Activated CD8-positive, alpha-beta memory T cell treated with anti-CD3 and anti-CD28 coated beads for 4 hours (primary cell): Measurements from ENCODE around the gene SMG5.

Source experiments
- DNase-seq, 2 donors: peaks; one replicate each; pipeline ENCODE4 v3.0.0-alpha.2; 2020; ENCODE audit warnings: low read depth in 2 of 2

SMG5 gene

DNA sequence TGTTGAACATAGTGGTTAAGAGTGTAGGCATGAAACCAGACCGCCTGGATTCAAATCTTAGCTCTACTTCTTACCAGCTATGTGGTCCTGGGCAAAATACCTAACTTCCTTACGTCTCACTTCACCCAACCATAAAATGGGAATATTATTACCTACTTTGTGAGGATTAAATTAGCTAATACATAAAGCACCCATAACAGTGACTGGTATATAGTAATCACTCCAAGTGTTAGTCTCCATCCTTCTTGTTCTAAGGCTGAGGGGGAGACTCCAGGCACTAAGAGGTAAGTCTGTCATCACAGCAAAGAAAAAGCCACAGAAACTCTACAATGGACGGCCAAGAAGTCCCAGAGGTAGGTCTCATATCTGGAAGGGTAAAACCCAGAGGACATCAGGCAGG, 2.8 kb downstream of the SMG5 start:
- DNase-seq = no peak

GRCh38 chr1:156276966-156277381, 5.7 kb downstream of the SMG5 start:
- no peak for DNase-seq

DNA sequence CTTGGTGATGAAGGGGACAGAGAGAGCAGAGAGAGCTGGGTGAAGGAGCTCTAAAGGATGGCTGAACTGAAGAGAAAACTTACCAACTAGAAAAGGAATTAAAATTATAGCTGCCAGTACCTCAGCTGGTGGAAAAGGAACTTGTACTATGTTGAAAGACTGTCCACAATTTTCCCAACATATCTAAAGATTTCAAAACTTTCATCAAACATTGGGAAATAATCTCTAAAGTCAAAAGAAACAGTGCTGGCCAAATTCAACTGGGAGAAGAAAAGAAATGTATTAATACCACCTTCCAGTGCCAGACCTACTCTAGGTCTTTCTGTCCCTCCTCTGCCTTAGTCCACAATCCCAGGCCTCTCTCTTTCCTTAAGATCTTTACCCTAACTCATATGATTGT, 6.1 kb downstream of the SMG5 start:
- DNase-seq = no peak

GRCh38 chr1:156270314-156270713, 12.3 kb downstream of the SMG5 start:
- DNase-seq = no peak

- DNase-seq = no peak
Observed at GRCh38 chr1:156268336-156268735, 14.3 kb downstream of the SMG5 start.

DNA sequence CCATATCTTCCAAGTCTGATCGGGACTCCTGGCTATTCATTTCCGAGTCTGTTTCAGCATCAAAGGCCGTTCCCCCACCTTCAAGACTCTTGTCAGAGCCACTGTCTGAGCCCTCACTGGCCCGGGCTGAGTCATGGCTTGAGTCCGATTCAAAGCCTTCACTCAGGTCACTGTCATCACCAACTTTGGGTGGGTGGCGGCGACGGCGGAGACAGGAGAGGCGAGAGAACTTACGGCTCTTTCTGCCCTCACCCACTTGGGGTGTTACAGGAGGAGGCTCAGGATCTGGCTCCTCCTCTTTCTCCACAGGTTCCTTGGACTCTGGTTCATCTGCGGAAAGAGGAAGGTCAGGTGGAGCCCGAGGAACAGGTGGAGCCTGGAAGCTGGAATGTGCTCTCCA, 16.6 kb downstream of the SMG5 start:
- DNase-seq = no peak

- DNase-seq = no peak
Observed at GRCh38 chr1:156263288-156263655, 19.4 kb downstream of the SMG5 start.

DNA sequence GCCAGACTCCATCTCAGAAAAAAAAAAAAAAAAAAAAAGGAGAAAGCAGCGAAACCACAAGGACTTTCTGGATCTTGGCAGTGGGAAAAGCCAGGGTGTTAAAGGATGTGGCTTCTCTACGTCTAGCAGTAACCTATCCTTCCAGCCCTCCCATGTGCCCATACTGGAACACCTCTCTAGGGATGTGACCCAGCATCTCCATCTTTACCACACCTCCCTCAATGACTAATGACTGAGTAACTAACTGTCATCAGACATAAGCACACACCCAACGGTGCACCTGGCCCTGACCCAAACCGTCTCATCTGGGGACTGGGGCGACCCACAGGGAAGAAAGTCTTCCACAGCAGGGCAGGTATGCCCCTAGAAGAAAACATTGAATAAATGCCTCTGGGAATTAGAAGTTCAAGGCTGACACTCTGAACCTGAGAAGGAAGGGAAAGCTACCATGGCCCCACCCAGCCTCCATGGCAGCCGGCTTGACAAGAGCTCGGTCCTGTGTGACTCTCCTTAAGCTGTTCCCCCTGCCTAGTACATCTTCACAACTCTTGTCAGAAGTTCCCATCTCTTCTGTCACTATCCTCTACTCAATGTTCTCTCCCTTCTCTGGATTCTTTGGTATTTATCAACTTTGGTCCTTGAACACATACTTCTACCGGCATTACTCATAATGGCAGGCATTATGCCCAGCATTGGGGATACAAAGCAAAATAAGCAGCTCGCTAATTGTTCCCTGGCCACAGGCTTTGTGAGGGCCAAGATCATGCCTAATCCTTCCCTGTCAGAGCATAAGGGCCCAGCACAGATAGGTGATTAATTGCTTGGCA, 20.0 kb downstream of the SMG5 start:
- no peak for DNase-seq

DNA sequence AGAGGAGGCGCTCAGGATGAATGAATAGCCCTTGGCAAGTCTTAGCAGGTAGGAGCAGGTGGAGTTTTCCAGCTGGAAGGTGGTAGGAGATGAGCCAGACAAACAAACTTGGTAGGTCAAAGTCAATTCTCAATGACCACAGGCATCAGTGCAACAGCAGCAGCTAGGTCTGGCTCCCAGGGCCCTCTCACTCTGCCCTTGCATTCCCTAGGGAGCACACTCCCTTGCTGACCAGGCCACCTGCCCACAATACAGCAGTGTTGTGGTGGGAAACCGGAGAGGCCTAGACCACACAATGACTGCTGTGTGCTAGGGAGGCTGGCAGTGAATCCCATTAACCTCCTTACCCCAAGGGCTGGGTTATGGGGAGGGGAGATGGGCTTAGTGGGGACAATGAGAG, 21.7 kb downstream of the SMG5 start:
- DNase-seq = no peak

DNA sequence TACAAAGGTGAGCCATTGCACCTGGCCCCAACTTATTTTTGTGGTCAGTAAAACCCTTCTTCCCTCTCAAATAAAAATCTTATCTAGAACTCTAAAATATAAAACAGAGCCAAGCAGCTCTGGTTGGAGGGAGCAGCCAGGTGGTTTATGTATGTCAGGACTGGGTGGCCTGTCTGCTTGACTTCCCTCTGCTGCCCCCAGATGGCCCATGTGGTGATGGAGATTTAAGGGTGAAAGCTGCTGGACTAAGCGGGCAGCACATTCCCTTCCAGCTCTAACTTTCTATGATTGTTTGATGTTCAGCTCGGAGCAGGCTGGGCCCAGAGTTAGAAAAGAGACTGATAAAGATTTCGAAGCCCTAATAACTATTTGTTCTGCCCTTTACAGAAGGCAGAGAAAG, 22.8 kb downstream of the SMG5 start:
- no peak for DNase-seq

DNA sequence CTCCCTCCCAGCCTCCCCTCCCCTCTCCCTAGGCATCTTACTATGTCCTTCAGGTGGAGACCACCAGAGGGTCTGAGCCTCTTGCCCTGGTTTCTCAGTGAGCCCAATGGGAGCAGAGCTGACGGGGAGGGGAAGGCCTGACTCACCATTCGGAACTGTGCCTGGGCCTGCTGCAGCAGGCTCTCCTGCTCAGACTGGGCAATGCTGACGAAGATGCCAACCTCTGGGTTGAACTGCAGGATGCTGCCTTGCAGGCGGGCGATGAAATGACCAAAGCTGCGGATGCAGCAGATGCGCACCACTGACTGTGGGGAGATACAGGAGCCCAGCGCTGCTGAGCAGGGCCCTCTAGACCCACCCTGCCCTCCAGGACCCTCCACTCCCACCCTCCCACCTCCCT, 23.8 kb downstream of the SMG5 start:
- no peak for DNase-seq

- DNase-seq = no peak
Observed at GRCh38 chr1:156257711-156258110, 24.9 kb downstream of the SMG5 start.

- DNase-seq = no peak
Observed at GRCh38 chr1:156253634-156254033, 29.0 kb downstream of the SMG5 start.

- DNase-seq = no peak
Observed at GRCh38 chr1:156251527-156251926, 31.1 kb downstream of the SMG5 start.

DNA sequence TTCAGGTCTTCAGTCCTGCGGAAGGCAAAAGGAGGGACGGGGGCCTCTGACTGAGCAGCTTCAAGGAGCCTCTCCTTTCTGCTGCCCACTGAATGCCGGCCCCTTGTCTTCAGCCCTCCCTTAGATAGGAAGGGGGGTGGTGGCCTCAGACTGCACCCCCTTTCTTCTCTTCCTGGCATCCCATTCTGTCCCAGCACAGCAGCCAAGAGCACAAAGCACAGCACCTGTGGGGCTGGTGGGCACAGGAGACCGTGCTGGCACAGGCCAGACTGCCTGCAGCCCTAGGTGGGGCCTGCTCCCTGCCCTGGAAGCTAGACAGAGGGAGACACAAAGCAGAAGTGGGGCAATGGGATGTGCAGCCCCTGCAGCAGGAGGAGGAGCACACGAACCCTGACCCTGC, 33.0 kb downstream of the SMG5 start:
- DNase-seq = no peak

DNA sequence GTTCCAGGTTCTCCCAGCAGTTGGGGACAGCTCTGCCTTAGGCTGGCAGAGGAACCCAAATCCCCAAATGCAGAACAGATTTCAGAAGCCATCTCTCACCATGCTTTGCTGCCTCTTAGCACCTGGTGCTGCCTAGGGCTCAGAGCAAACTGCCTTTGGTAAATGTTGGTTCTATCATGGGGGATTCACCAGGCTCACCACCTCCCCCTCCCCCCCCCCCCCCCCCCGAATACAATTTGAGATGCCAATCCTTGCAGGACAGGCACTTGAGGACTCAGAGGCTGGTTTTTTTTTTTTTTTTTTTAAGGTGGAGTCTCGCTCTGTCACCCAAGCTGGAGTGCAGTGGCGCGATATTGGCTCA, 34.3 kb downstream of the SMG5 start:
- DNase-seq = no peak

- DNase-seq = no peak
Observed at GRCh38 chr1:156247460-156248322, 34.9 kb downstream of the SMG5 start, which contains the start of gene PAQR6. Gene PAQR6 (minus strand): TSS chr1:156248056. CDS start chr1:156246731, 1,325 bp downstream.

GRCh38 chr1:156246781-156247459, 35.7 kb downstream of the SMG5 start:
- DNase-seq = no peak

- no peak for DNase-seq
Observed at GRCh38 chr1:156246241-156246780, 36.3 kb downstream of the SMG5 start.

- DNase-seq = no peak
Observed at GRCh38 chr1:156245451-156246232, 37.0 kb downstream of the SMG5 start.

- no peak for DNase-seq
Observed at GRCh38 chr1:156244712-156245111, 37.9 kb downstream of the SMG5 start.
